H1 (cell line): Measurements from ENCODE around the gene CAPZB. TPM values are rescaled to one million over a fixed set of nuclear protein-coding genes. Genes with fewer than 3 reads are reported as not detected.

ENCODE experiments used
- CTCF ChIA-PET: fragments of 300-600 bp; sonication (Branson Sonifier 250); formaldehyde crosslinking; loops from one replicate; lab custom pipeline; 2021; ENCODE audit not compliant: partially characterized antibody; lab: Charles Lee
- POLR2A ChIA-PET: fragments of 300-600 bp; sonication (Branson Sonifier 250); formaldehyde crosslinking; loops from one replicate; lab custom pipeline; 2021; ENCODE audit warnings: inconsistent platforms; ENCODE audit not compliant: partially characterized antibody; lab: Charles Lee
- DNase-seq, 2 experiments: peaks; one replicate each; pipeline versions ENCODE4 v3.0.0 to v3.0.0-alpha.2; 2010 to 2022; ENCODE audit warnings: low spot score in 2 of 2, low read depth in 1 of 2, mixed read lengths in 1 of 2
- FAIRE-seq: peaks from 2 replicates; lab custom pipeline; 2011; peaks lifted over from hg19 to GRCh38; lab: Jason Lieb, UNC
- H2AFZ ChIP-seq: 2 replicates; pipeline ENCODE4 v1.8.1; 2012; ENCODE audit warnings: low read length, inconsistent platforms
- H2AK5ac ChIP-seq: 2 replicates; pipeline ENCODE4 v1.6.1; 2013; ENCODE audit warnings: low read depth, low read length
- H2BK120ac ChIP-seq: replicated peaks from 2 replicates; pipeline ENCODE3; 2013; ENCODE audit warnings: low read depth, low read length, inconsistent platforms
- H2BK12ac ChIP-seq: 2 replicates; pipeline ENCODE4 v1.6.1; 2013; ENCODE audit warnings: low read depth, low read length
- H2BK15ac ChIP-seq: 2 replicates; pipeline ENCODE4 v1.6.1; 2013; ENCODE audit warnings: low read length
- H2BK20ac ChIP-seq: 2 replicates; pipeline ENCODE4 v1.6.1; 2013; ENCODE audit warnings: low read length
- H2BK5ac ChIP-seq: 2 replicates; pipeline ENCODE4 v1.6.1; 2013; ENCODE audit warnings: low read depth, low read length
- H3K14ac ChIP-seq: 2 replicates; pipeline ENCODE4 v1.6.1; 2013; ENCODE audit warnings: inconsistent platforms; ENCODE audit not compliant: insufficient read length
- H3K18ac ChIP-seq: 2 replicates; pipeline ENCODE4 v1.6.1; 2013; ENCODE audit warnings: low read length; ENCODE audit errors: extremely low read depth
- H3K23ac ChIP-seq: 2 replicates; pipeline ENCODE4 v1.6.1; 2013; ENCODE audit warnings: inconsistent platforms; ENCODE audit not compliant: insufficient read length
- H3K23me2 ChIP-seq: 2 replicates; pipeline ENCODE4 v1.6.1; 2013; ENCODE audit warnings: low read depth, low read length
- H3K27ac ChIP-seq: 2 replicates; pipeline ENCODE4 v1.6.1; 2011; ENCODE audit warnings: low read depth, low read length, inconsistent platforms
- H3K27me3 ChIP-seq, 4 experiments: replicated peaks in 1 of 4; 1 replicate in 1 of 4; 2 replicates in 3 of 4; pipeline versions ENCODE4 v1.6.1 to v1.8.1; 2011 to 2013; ENCODE audit warnings: low read length in 3 of 4, mild to moderate bottlenecking in 3 of 4, inconsistent platforms in 2 of 4, mixed read lengths in 2 of 4, moderate library complexity in 1 of 4; ENCODE audit not compliant: control insufficient read depth in 3 of 4, insufficient read depth in 3 of 4; ENCODE audit errors: extremely low read depth in 1 of 4
- H3K36me3 ChIP-seq, 4 experiments: 2 replicates each; pipeline versions ENCODE4 v1.6.1 to v1.8.1; 2011 to 2013; ENCODE audit warnings: mild to moderate bottlenecking in 4 of 4, low read length in 3 of 4, moderate library complexity in 2 of 4, control low read depth in 1 of 4, inconsistent platforms in 1 of 4; ENCODE audit not compliant: insufficient read depth in 4 of 4, control insufficient read depth in 2 of 4
- H3K4ac ChIP-seq: replicated peaks from 2 replicates; pipeline ENCODE3; 2013; ENCODE audit warnings: low read length, low read depth, mixed read lengths, inconsistent platforms; ENCODE audit not compliant: insufficient read length
- H3K4me1 ChIP-seq, 4 experiments: replicated peaks in 1 of 4; 1 replicate in 1 of 4; 2 replicates in 3 of 4; pipeline versions ENCODE4 v1.6.1 to v1.8.1; 2011 to 2013; ENCODE audit warnings: low read length in 3 of 4, inconsistent platforms in 2 of 4, mixed read lengths in 1 of 4; ENCODE audit not compliant: insufficient read depth in 4 of 4, control insufficient read depth in 3 of 4
- H3K4me2 ChIP-seq, 2 experiments: 2 replicates each; pipeline versions ENCODE4 v1.6.1 to v1.8.1; 2011 to 2013; ENCODE audit warnings: low read depth in 2 of 2, low read length in 2 of 2, control low read depth in 1 of 2, inconsistent platforms in 1 of 2, mild to moderate bottlenecking in 1 of 2; ENCODE audit not compliant: insufficient read depth in 1 of 2
- H3K4me3 ChIP-seq, 4 experiments: fragments of 200-600, 300-600 bp in 1 of 4; sonication (generic), shearing (Covaris generic), sonication (Bioruptor Twin) in 1 of 4; 2 replicates each; pipeline versions ENCODE4 v1.5.1 to v1.8.1; 2011 to 2016; ENCODE audit warnings: low read length in 4 of 4, low read depth in 3 of 4, control low read depth in 2 of 4, inconsistent platforms in 2 of 4, mild to moderate bottlenecking in 2 of 4, mixed read lengths in 1 of 4, moderate library complexity in 1 of 4; ENCODE audit not compliant: insufficient read depth in 2 of 4; ENCODE audit errors: extremely low read depth in 1 of 4
- H3K56ac ChIP-seq: replicated peaks from 2 replicates; pipeline ENCODE3; 2013; ENCODE audit warnings: low read depth, mild to moderate bottlenecking, mixed read lengths, low read length, inconsistent platforms; ENCODE audit not compliant: insufficient read length
- H3K79me1 ChIP-seq: 2 replicates; pipeline ENCODE4 v1.6.1; 2013; ENCODE audit warnings: low read depth, low read length, control low read depth
- H3K79me2 ChIP-seq, 2 experiments: 2 replicates each; pipeline versions ENCODE4 v1.6.1 to v1.8.1; 2012 to 2013; ENCODE audit warnings: low read length in 2 of 2, mild to moderate bottlenecking in 2 of 2, inconsistent platforms in 1 of 2; ENCODE audit not compliant: insufficient read depth in 2 of 2, control insufficient read depth in 1 of 2
- H3K9ac ChIP-seq, 4 experiments: replicated peaks in 1 of 4; 1 replicate in 1 of 4; 2 replicates in 3 of 4; pipeline versions ENCODE4 v1.6.1 to v1.8.1; 2011 to 2013; ENCODE audit warnings: low read depth in 3 of 4, low read length in 3 of 4, control low read depth in 2 of 4, mild to moderate bottlenecking in 2 of 4, moderate library complexity in 2 of 4, inconsistent platforms in 1 of 4; ENCODE audit errors: extremely low read depth in 1 of 4
- H3K9me3 ChIP-seq, 2 experiments: 2 replicates each; pipeline versions ENCODE4 v1.6.1 to v1.8.1; 2012 to 2013; ENCODE audit warnings: mild to moderate bottlenecking in 2 of 2, moderate library complexity in 2 of 2, control low read depth in 1 of 2, inconsistent platforms in 1 of 2, low read depth in 1 of 2, low read length in 1 of 2, mixed read lengths in 1 of 2; ENCODE audit not compliant: insufficient read depth in 2 of 2
- H4K20me1 ChIP-seq, 2 experiments: replicated peaks in 1 of 2; 2 replicates each; pipeline versions ENCODE3 to v1.8.1; 2011 to 2013; ENCODE audit warnings: inconsistent platforms in 2 of 2, low read length in 2 of 2, mild to moderate bottlenecking in 1 of 2; ENCODE audit not compliant: insufficient read depth in 2 of 2, control insufficient read depth in 1 of 2
- H4K5ac ChIP-seq: 2 replicates; pipeline ENCODE4 v1.6.1; 2013; ENCODE audit warnings: low read length, low read depth, mixed read lengths, inconsistent platforms; ENCODE audit not compliant: insufficient read length
- H4K8ac ChIP-seq: 2 replicates; pipeline ENCODE4 v1.8.0; 2013; ENCODE audit warnings: mild to moderate bottlenecking, moderate library complexity, low read length, inconsistent platforms; ENCODE audit not compliant: insufficient read depth; ENCODE audit errors: extremely low read depth
- H4K91ac ChIP-seq: replicated peaks from 2 replicates; pipeline ENCODE3; 2013; ENCODE audit warnings: low read length, mixed read lengths, inconsistent platforms; ENCODE audit not compliant: insufficient read length
- ATF2 ChIP-seq: IDR thresholded peaks from 2 replicates; pipeline ENCODE4 v1.6.1; 2012; ENCODE audit warnings: low read length, inconsistent platforms
- CBX8 ChIP-seq: fragments of 300-800, 300-1000 bp; sonication (generic); IDR thresholded peaks from 2 replicates; pipeline ENCODE4 v1.7.1; 2016; ENCODE audit warnings: low read depth, low read length, borderline replicate concordance
- CTCF ChIP-seq, 3 experiments: IDR thresholded peaks; 1 replicate in 2 of 3; 2 replicates in 1 of 3; pipeline versions ENCODE4 v1.5.1 to v1.6.1; 2011; ENCODE audit warnings: low read length in 3 of 3, mild to moderate bottlenecking in 3 of 3, inconsistent platforms in 2 of 3, low read depth in 1 of 3, moderate library complexity in 1 of 3; ENCODE audit not compliant: insufficient read depth in 1 of 3; ENCODE audit errors: control extremely low read depth in 1 of 3
- EP300 ChIP-seq, 2 experiments: IDR thresholded peaks; 1 replicate in 1 of 2; 2 replicates in 1 of 2; pipeline ENCODE4 v1.6.1; 2011 to 2012; ENCODE audit warnings: low read depth in 2 of 2, low read length in 2 of 2, mild to moderate bottlenecking in 2 of 2, borderline replicate concordance in 1 of 2, inconsistent platforms in 1 of 2, moderate library complexity in 1 of 2
- JUND ChIP-seq: IDR thresholded peaks from 2 replicates; pipeline ENCODE4 v1.6.1; 2011; ENCODE audit warnings: mild to moderate bottlenecking, improper control_type of control experiment, low read length
- RFX5 ChIP-seq: IDR thresholded peaks from 2 replicates; pipeline ENCODE4 v1.6.1; 2011; ENCODE audit warnings: low read depth, low read length, improper control_type of control experiment, borderline replicate concordance
- WGBS, 2 experiments: shearing (Covaris generic) in 1 of 2; methylation state at CpG; one replicate each; pipeline versions ENCODE4 v1.1.6 to v1.1.7; 2013 to 2015; ENCODE audit warnings: low lambda C conversion rate in 2 of 2, mixed read lengths in 2 of 2, inconsistent platforms in 1 of 2, low coverage in 1 of 2, missing lambda C conversion rate in 1 of 2; ENCODE audit not compliant: insufficient replicate concordance in 2 of 2, insufficient coverage in 1 of 2, insufficient read length in 1 of 2; ENCODE audit errors: extremely low coverage in 1 of 2, missing lambda C conversion rate in 1 of 2; 5-methylcytosine and 5-hydroxymethylcytosine counted together
- polyA plus RNA-seq, 7 experiments: library from polyadenylated mRNA; depleted of rRNA in 3 of 7; stranded (reverse) in 5 of 7; unstranded in 2 of 7; fragments of >200 nt in 5 of 7; fragments of 200-250 nt in 2 of 7; gene quantifications; 1 replicate in 5 of 7; 2 replicates in 1 of 7; 4 replicates in 1 of 7; pipeline versions ENCODE4 v1.2.1 to v1.2.3, GENCODE V29; 2011 to 2013; ENCODE audit warnings: missing spikeins in 2 of 7, mixed read lengths in 2 of 7
- total RNA-seq: library from RNA; stranded (reverse); fragmentation: NEBNext Ultra II Directional; extraction: Animal tissue kit (Norgen Biotek cat#: 25700); gene quantifications from 2 replicates; pipeline ENCODE4 v1.2.1, GENCODE V29; 2021

The CAPZB gene
- total and polyA plus RNA-seq, 2 of the 8 experiments (the other 6 are each of a cell fraction or from before 2014, with no cell fraction given): 162 to 371 TPM

- Histone ChIP-seq H3K36me3 (no peaks in the 10 kb centered on the region), H2BK5ac (no peak overlapping the region), H3K79me1 (no peaks in the 10 kb centered on the region), H4K8ac (no peak overlapping the region), H3K27me3 (no peaks in the 10 kb centered on the region), H3K9me3 (peaks cover 2 to 3% of the 10 kb centered on the region in 2 experiments; a peak in 1 of 4 replicates), H3K56ac (no peak overlapping the region), H4K20me1 (no peaks in the 10 kb centered on the region), H3K79me2 (no peaks in the 10 kb centered on the region), H3K4me3 (no peak overlapping the region), H3K9ac (no peak overlapping the region), H2BK20ac (no peak overlapping the region), H2BK12ac (no peak overlapping the region), H2AFZ (no peak overlapping the region), H3K18ac (no peak overlapping the region), H2BK15ac (no peak overlapping the region), H3K4ac (no peak overlapping the region), H3K14ac (no peak overlapping the region), H3K4me1 (no peaks in the 10 kb centered on the region), H2BK120ac (no peak overlapping the region), H2AK5ac (no peak overlapping the region), H3K27ac (no peak overlapping the region), H4K91ac (no peak overlapping the region), H4K5ac (no peak overlapping the region), H3K23me2 (no peaks in the 10 kb centered on the region), H3K23ac (no peak overlapping the region), H3K4me2 (no peak overlapping the region)
- no peak for FAIRE-seq
- 63% methylated on average over 3 of the region's 3 CpGs; no CpG with 5 or more reads in 1 of the 2 experiments for WGBS, 2 experiments
- POLR2A ChIA-PET: interaction anchor here (1.9 kb wide), 1 partner anchor 10 kb away, joined by 7 read pairs; the partner anchor contains the start of gene CAPZB
- CTCF ChIA-PET: interaction anchor here (1.2 to 1.8 kb wide), 3 partner anchors 8 to 86 kb away, joined by 3 to 9 read pairs (median 5); no protein-coding TSS in a partner anchor
- no peak for DNase-seq
- no peak for TF ChIP-seq CBX8
- no peak for TF ChIP-seq JUND
- TF ChIP-seq CTCF (IDR thresholded peaks at IDR 0.05; ENCODE audit: control extremely low read depth in 1 of 3, insufficient read depth in 1 of 3, low read depth in 1 of 3, low read length in 3 of 3): no peak
- no peak for TF ChIP-seq ATF2
- TF ChIP-seq EP300 (IDR thresholded peaks at IDR 0.05; ENCODE audit: borderline replicate concordance in 1 of 2, low read depth in 2 of 2, low read length in 2 of 2): no peak
- TF ChIP-seq RFX5: no peak
Measured at GRCh38 chr1:19495799-19496526, 10.6 kb upstream of the CAPZB start.
